ENCODE results near the gene DHCR7.

DHCR7 gene

GRCh38 chr11:71406681-71407080 lies 41.5 kb downstream of the DHCR7 start:
- no peak for DNase-seq

GRCh38 chr11:71404209-71404608 lies 44.0 kb downstream of the DHCR7 start:
- DNase-seq = no peak

- no peak for DNase-seq
These were observed 45.3 kb downstream of the DHCR7 start for GRCh38 chr11:71402878-71403277.

GRCh38 chr11:71400216-71400615 lies 48.0 kb downstream of the DHCR7 start:
- no peak for DNase-seq

GRCh38 chr11:71399341-71399740 lies 48.9 kb downstream of the DHCR7 start:
- no peak for DNase-seq

GRCh38 chr11:71397961-71398360 lies 50.2 kb downstream of the DHCR7 start:
- DNase-seq = no peak

GRCh38 chr11:71397331-71397860 lies 50.8 kb downstream of the DHCR7 start:
- DNase-seq = no peak

- no peak for DNase-seq
These were observed 51.6 kb downstream of the DHCR7 start for GRCh38 chr11:71396548-71397123.

GRCh38 chr11:71395774-71396173 lies 52.4 kb downstream of the DHCR7 start:
- no peak for DNase-seq

- no peak for DNase-seq
These were observed 53.0 kb downstream of the DHCR7 start for GRCh38 chr11:71395263-71395560.

GRCh38 chr11:71393283-71393682 lies 54.9 kb downstream of the DHCR7 start:
- no peak for DNase-seq

GRCh38 chr11:71391796-71392195 lies 56.4 kb downstream of the DHCR7 start:
- DNase-seq = no peak

- DNase-seq = no peak
These were observed 56.8 kb downstream of the DHCR7 start for GRCh38 chr11:71391352-71391751.

- no peak for DNase-seq
These were observed 59.5 kb downstream of the DHCR7 start for GRCh38 chr11:71388637-71389235.

- no peak for DNase-seq
These were observed 60.2 kb downstream of the DHCR7 start for GRCh38 chr11:71387784-71388636.

GRCh38 chr11:71387200-71387599 lies 61.0 kb downstream of the DHCR7 start:
- no peak for DNase-seq

- no peak for DNase-seq
These were observed 62.0 kb downstream of the DHCR7 start for GRCh38 chr11:71386202-71386601.

GRCh38 chr11:71385091-71385490 lies 63.1 kb downstream of the DHCR7 start:
- no peak for DNase-seq

GRCh38 chr11:71384561-71384960 lies 63.6 kb downstream of the DHCR7 start:
- DNase-seq = no peak
